GM10248 (cell line): Measurements from ENCODE around the gene B4GALNT1.

Source experiments
- CTCF ChIA-PET: fragments of 300-600 bp; sonication (Branson Sonifier 250); formaldehyde crosslinking; extraction: SDS; loops from one replicate; lab custom pipeline; 2021; ENCODE audit warnings: antibody characterized with exemption; lab: Yijun Ruan, JAX
- POLR2A ChIA-PET: fragments of 350-650 bp; sonication (Branson Sonifier 250); formaldehyde crosslinking; extraction: SDS; loops from one replicate; lab custom pipeline; 2020; ENCODE audit warnings: antibody characterized with exemption; lab: Yijun Ruan, JAX
- DNase-seq: peaks from one replicate; pipeline ENCODE4 v3.0.0; 2012; ENCODE audit errors: extremely low spot score
- TF ChIP-seq, protein P1 (sequence below): IDR thresholded peaks from 2 replicates; pipeline ENCODE4 v1.5.1; 2012; ENCODE audit warnings: mild to moderate bottlenecking, low read depth; ENCODE audit errors: extremely low read depth, missing control alignments, control extremely low read depth

B4GALNT1 gene

DNA sequence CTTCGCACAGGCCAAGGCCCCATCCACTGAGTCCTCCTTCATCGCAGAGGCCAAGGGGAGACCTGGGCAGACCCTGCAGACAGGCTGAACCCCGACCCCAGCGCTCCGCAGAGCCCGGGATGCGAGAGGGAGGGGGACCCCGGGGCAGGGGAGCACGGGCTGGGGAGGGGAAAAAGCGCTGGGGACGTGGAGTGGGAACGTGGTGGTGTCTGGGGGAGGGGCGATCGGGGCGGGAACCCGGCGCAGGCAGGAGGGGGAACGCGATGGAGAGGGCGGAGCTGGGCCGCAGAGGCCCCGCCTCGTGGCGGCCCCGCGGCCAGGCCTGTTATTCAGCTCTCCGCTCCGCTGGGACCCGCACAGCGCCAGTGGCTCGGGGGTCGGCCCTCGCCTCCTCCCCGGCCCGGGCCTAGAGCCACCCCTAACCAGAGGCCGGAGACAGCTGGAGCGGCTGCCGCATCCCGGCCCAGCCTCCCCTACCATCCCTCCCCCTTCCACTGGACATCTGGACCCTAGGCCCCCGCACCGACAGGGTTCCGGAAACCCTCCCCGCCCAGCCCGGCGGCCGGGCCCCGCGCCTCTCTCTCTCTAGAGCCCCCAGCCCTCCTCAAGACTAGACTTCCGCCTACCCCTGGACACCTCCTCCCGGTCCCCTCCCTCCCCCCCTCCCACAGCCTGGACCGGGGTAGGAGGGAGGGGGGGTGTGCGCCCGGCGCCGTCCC, 21.7 kb downstream of the B4GALNT1 start, which contains the start of gene ARHGEF25:
ARHGEF25 (plus strand) TSS at position 328 of the 719 bp plus-strand sequence. CDS start 460 bp downstream, outside the sequence.
- ChIA-PET POLR2A (interaction anchor here (1.0 to 1.1 kb wide), 2 partner anchors 18 to 91 kb away, joined by 3 read pairs; partner anchors contain the start of gene DDIT3), CTCF (interaction anchor here (0.7 to 6.8 kb wide), 5 partner anchors 9 to 28 kb away, joined by 3 to 101 read pairs (median 8); partner anchors contain the start of gene B4GALNT1)
- peak; percentile 84 for DNase-seq
- TF ChIP-seq, protein P1, sequence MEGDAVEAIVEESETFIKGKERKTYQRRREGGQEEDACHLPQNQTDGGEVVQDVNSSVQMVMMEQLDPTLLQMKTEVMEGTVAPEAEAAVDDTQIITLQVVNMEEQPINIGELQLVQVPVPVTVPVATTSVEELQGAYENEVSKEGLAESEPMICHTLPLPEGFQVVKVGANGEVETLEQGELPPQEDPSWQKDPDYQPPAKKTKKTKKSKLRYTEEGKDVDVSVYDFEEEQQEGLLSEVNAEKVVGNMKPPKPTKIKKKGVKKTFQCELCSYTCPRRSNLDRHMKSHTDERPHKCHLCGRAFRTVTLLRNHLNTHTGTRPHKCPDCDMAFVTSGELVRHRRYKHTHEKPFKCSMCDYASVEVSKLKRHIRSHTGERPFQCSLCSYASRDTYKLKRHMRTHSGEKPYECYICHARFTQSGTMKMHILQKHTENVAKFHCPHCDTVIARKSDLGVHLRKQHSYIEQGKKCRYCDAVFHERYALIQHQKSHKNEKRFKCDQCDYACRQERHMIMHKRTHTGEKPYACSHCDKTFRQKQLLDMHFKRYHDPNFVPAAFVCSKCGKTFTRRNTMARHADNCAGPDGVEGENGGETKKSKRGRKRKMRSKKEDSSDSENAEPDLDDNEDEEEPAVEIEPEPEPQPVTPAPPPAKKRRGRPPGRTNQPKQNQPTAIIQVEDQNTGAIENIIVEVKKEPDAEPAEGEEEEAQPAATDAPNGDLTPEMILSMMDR: no peak

DNA sequence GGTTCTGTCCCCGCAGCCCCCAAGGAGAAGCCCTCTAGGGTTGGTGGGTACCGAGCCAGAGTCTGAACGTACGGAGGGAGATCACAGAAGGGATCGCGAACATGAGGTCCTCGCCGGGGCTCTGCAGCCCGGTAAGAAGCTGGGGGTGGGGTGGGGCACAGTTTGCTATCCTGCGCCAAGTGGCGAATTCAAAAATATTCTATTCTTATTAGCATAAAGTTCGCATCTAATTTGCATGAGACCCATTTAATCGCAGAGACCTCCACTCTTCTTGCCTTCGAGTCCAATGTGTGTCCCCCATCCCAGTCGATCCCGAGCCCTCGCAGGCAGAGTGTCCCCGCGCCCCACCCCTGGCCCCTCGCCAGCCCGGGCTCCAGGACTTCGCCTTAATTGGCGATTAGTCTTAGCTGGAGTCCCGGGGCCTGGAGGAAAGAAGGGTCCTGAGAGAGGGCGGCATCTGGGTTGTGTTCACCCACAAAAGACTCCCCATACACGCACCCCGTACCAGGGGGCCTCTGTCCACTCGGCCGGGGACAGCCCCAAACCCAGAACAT, 22.4 kb downstream of the B4GALNT1 start:
- no peak for DNase-seq
- CTCF ChIA-PET: interaction anchor here (1.9 to 6.8 kb wide), 3 partner anchors 10 to 28 kb away, joined by 8 to 101 read pairs (median 13); partner anchors contain the start of gene B4GALNT1
- TF ChIP-seq, protein P1: no peak
- POLR2A ChIA-PET: interaction anchor here (1.0 kb wide), 1 partner anchor 90 kb away, joined by 3 read pairs; the partner anchor contains the start of gene DDIT3

DNA sequence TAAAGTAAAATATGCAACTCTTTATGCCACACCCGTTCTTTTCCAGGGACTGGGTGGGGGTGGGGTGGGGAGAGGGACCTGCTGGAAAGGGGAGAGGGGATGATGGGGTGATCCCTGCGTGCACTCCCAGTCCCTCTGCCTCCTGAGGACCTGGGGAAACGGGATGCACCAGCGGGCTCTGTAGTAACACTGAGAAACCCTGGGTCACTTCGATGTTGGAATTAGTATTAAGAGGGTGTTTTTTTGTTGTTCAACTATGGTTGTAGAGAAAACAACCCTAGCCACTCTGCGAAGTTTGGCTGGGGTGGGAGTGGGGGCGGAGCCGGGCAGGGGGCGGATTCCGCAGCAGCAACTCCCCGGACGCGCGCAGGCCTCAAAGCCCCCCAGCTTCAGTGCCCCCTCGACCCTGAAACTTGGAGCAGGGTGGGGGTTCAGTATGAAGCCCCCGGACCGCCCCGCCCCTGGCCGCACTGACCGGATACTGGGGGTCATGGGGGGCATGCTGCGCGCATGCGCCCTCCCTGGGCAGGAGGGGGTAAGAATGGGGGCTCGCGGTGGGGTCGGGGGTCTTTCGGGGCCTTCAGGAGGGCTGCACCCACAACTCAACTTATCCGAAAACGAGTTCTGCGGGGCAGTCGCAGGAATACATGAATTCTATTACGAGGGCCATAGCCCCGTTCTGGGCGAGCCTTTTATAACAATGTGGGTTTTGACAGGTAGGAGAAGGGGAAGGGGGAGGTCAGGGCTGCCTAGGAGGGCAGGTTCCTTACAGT, 23.0 kb downstream of the B4GALNT1 start:
- peak; percentile 25 for DNase-seq
- TF ChIP-seq, protein P1: no peak
- POLR2A ChIA-PET: no interaction called here
- CTCF ChIA-PET: interaction anchor here (1.0 to 6.8 kb wide), 5 partner anchors 10 to 27 kb away, joined by 4 to 101 read pairs (median 13); partner anchors contain the start of gene B4GALNT1

DNA sequence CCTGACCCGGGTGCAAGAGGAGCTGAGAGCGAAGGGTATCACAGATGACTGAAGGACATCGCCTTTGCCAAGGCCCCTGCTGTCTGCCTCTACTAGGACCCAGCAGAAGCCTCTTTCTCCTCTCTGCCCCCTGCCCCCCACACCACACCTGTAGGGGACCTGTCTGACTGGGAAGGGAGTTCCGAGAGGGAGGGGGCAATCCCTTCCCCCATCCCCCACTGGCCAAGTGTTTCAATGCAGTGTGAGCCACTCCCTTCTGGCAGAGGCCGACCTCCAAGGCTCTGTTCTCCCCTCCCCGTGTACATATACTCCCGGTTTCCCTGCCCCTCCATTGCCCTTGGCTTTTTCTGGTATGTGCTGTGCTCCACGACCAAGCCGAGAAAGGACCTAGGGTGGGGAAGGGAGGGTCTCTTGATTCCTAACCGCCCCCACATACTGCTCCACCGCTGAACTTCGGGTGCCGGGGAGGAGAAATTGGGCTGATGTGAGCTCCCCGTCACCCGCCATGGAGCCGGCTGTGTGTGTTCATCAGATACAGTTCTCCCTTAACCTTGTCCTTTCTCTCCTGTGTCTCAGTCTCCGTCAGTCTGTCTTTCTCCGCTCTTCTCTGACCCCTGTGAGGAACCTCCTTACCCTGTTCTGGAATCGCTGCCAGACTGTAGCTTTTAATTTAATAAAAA, 23.8 kb downstream of the B4GALNT1 start:
- TF ChIP-seq, protein P1: no peak
- ChIA-PET POLR2A (no interaction called here), CTCF (interaction anchor here (1.0 to 6.0 kb wide), 4 partner anchors 10 to 378 kb away, joined by 3 to 45 read pairs (median 12); no protein-coding TSS in a partner anchor)
- no peak for DNase-seq

DNA sequence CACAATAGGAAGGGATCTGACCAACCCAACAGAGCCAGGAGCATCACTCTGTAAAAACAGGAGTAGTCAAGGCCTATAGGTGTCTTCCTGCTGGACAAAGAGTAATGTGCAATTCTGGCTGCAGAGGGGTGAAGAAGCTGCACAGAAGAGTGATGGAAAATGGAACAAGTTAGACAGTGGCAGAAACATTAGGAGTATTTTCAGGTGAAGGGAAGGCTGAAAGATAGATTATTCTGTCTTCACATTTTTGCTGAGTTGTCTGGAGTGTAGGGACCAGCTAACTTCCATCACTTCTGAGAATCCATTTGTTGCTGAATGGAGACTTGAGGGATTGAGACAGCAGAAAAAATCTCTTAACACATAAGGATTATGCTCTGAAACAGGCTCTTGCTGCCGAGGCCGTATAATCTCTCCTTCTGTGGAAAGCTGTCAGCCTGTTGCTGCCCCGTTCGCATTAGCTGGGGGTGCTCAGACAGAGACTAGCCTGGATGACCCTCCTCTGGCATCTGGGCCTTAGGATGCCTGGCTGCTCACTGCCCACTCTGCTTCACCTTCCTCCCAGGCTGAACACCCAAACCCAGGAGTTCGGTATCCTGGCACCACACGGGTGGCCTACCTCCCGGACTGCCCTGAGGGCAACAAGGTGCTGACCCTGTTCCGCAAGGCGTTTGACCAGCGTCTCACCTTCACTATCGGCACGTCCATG, 24.9 kb downstream of the B4GALNT1 start:
- CTCF ChIA-PET: interaction anchor here (1.2 to 6.0 kb wide), 4 partner anchors 12 to 32 kb away, joined by 3 to 45 read pairs (median 14); no protein-coding TSS in a partner anchor
- POLR2A ChIA-PET: no interaction called here
- TF ChIP-seq, protein P1: no peak
- DNase-seq: no peak
